ACC112 (cell line): ENCODE results near the gene MAP4K3.

Source experiments
- H2AFZ ChIP-seq: fragments of 200-600 bp; sonication (generic); one replicate; pipeline ENCODE4 v1.6.0; 2017; ENCODE audit warnings: antibody characterized with exemption, low read length; ENCODE audit not compliant: unreplicated experiment
- H3K27ac ChIP-seq: fragments of 200-600 bp; sonication (generic); 2 replicates; pipeline ENCODE4 v1.5.1; 2014; ENCODE audit warnings: low read depth, mild to moderate bottlenecking, antibody characterized with exemption, low read length, moderate library complexity
- H3K27me3 ChIP-seq: fragments of 200-600 bp; sonication (generic); 2 replicates; pipeline ENCODE4 v1.6.1; 2014; ENCODE audit warnings: mild to moderate bottlenecking, antibody characterized with exemption, low read length, moderate library complexity, mixed read lengths; ENCODE audit not compliant: insufficient read depth
- H3K36me3 ChIP-seq: fragments of 200-600 bp; sonication (generic); 2 replicates; pipeline ENCODE4 v1.6.1; 2016; ENCODE audit warnings: mild to moderate bottlenecking, antibody characterized with exemption, low read length, moderate library complexity, mixed read lengths; ENCODE audit not compliant: insufficient read depth
- H3K4me1 ChIP-seq: fragments of 200-600 bp; sonication (generic); one replicate; pipeline ENCODE4 v1.6.1; 2016; ENCODE audit warnings: low read length, mixed read lengths; ENCODE audit not compliant: insufficient read depth, unreplicated experiment, control insufficient read depth
- H3K4me3 ChIP-seq: fragments of 200-600 bp; sonication (generic); 2 replicates; pipeline ENCODE4 v1.5.1; 2014; ENCODE audit warnings: mild to moderate bottlenecking, low read depth, low read length
- H3K79me2 ChIP-seq: fragments of 200-600 bp; sonication (generic); one replicate; pipeline ENCODE4 v1.6.0; 2016; ENCODE audit warnings: low read length; ENCODE audit not compliant: control insufficient read depth, unreplicated experiment, insufficient read depth

The MAP4K3 gene

GRCh38 chr2:39470580-39470979, 33.5 kb upstream of the MAP4K3 start:
- no peaks in the 10 kb centered on the region for H3K36me3 ChIP-seq
- H2AFZ ChIP-seq, result no peak overlapping the region
- peaks cover 42% of the 10 kb centered on the region for H3K4me1 ChIP-seq
- H3K27ac ChIP-seq, result no peak overlapping the region
- no peaks in the 10 kb centered on the region for H3K79me2 ChIP-seq
- no peak overlapping the region for H3K4me3 ChIP-seq
- H3K27me3 ChIP-seq, result no peaks in the 10 kb centered on the region

- H3K4me3 ChIP-seq, result peak overlapping the region; percentile 31
- H3K27me3 ChIP-seq, result no peaks in the 10 kb centered on the region
- no peaks in the 10 kb centered on the region for H3K36me3 ChIP-seq
- H3K79me2 ChIP-seq, result no peaks in the 10 kb centered on the region
- peaks cover 42% of the 10 kb centered on the region for H3K4me1 ChIP-seq
- H2AFZ ChIP-seq, result no peak overlapping the region
- H3K27ac ChIP-seq, result peak overlapping the region; percentile 42
Observed at GRCh38 chr2:39469807-39470206, 32.7 kb upstream of the MAP4K3 start.

- Histone ChIP-seq H3K36me3 (no peaks in the 10 kb centered on the region), H3K79me2 (no peaks in the 10 kb centered on the region), H3K27ac (peak overlapping the region; percentile 42), H2AFZ (peak overlapping the region; percentile 7), H3K4me1 (peaks cover 42% of the 10 kb centered on the region), H3K27me3 (no peaks in the 10 kb centered on the region), H3K4me3 (no peak overlapping the region)
Observed at GRCh38 chr2:39468579-39469451, 31.7 kb upstream of the MAP4K3 start.

DNA sequence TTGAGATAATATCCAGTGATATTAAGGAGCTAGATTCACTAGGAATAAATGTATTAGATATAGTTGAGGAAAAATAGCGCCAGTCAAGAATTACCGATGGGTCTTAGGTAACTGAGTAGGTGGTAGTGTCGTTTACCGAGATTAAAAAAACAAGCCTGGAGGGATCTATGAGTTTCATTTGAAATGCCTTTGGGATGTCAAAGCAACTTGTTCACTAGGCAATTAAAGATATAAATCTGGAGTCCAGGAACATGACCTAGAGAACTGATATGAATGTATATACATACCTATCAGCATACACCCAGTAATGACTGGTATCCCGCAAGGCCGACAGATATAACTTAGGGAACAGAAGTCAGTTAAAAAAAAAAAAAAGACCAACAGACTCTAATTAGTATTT, 29.2 kb upstream of the MAP4K3 start:
- H3K4me3 ChIP-seq, result no peak overlapping the region
- H3K79me2 ChIP-seq, result no peaks in the 10 kb centered on the region
- H3K27ac ChIP-seq, result no peak overlapping the region
- no peak overlapping the region for H2AFZ ChIP-seq
- H3K36me3 ChIP-seq, result no peaks in the 10 kb centered on the region
- no peaks in the 10 kb centered on the region for H3K27me3 ChIP-seq
- peaks cover 39% of the 10 kb centered on the region for H3K4me1 ChIP-seq

- no peak overlapping the region for H3K4me3 ChIP-seq
- peaks cover 8% of the 10 kb centered on the region; the same call in 1 of the 2 replicates for H3K36me3 ChIP-seq
- H2AFZ ChIP-seq, result no peak overlapping the region
- H3K79me2 ChIP-seq, result no peaks in the 10 kb centered on the region
- H3K4me1 ChIP-seq, result peaks cover 27% of the 10 kb centered on the region
- H3K27me3 ChIP-seq, result no peaks in the 10 kb centered on the region
- no peak overlapping the region for H3K27ac ChIP-seq
Observed at GRCh38 chr2:39464864-39465263, 27.8 kb upstream of the MAP4K3 start.

- H3K36me3 ChIP-seq, result peaks cover 39% of the 10 kb centered on the region
- H3K79me2 ChIP-seq, result no peaks in the 10 kb centered on the region
- no peak overlapping the region for H3K27ac ChIP-seq
- no peak overlapping the region for H2AFZ ChIP-seq
- H3K4me1 ChIP-seq, result no peaks in the 10 kb centered on the region
- H3K27me3 ChIP-seq, result no peaks in the 10 kb centered on the region
- no peak overlapping the region for H3K4me3 ChIP-seq
Observed at GRCh38 chr2:39455826-39456225, 18.7 kb upstream of the MAP4K3 start.

- Histone ChIP-seq H3K4me3 (no peak overlapping the region), H3K4me1 (peaks cover 5% of the 10 kb centered on the region), H3K79me2 (no peaks in the 10 kb centered on the region), H3K27ac (no peak overlapping the region), H2AFZ (no peak overlapping the region), H3K36me3 (peaks cover 21% of the 10 kb centered on the region), H3K27me3 (no peaks in the 10 kb centered on the region)
Observed at GRCh38 chr2:39452396-39452795, 15.3 kb upstream of the MAP4K3 start.

GRCh38 chr2:39451954-39452353, 14.9 kb upstream of the MAP4K3 start:
- H2AFZ ChIP-seq, result no peak overlapping the region
- no peaks in the 10 kb centered on the region for H3K79me2 ChIP-seq
- H3K27me3 ChIP-seq, result no peaks in the 10 kb centered on the region
- H3K27ac ChIP-seq, result no peak overlapping the region
- H3K36me3 ChIP-seq, result peaks cover 21% of the 10 kb centered on the region
- peaks cover 8% of the 10 kb centered on the region for H3K4me1 ChIP-seq
- no peak overlapping the region for H3K4me3 ChIP-seq

DNA sequence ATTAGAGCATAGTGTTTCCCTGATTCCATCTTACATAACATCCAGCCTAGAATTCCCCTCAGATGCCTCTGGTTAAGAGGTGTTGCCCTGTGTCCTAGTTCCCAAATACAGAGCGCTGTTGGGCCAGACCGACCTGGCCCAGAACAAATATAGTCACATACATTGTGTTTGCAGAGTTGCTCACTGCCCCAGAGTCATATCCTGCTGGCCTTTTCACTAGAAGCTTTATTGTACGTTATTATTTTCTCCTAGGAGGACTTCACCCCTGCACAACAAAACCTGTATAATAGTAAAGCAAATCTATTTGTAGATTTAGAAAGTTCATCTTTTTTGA, 11.1 kb upstream of the MAP4K3 start:
- H3K4me3 ChIP-seq, result no peak overlapping the region
- H3K4me1 ChIP-seq, result peaks cover 8% of the 10 kb centered on the region
- no peak overlapping the region for H2AFZ ChIP-seq
- H3K36me3 ChIP-seq, result peaks cover 32% of the 10 kb centered on the region
- H3K27ac ChIP-seq, result no peak overlapping the region
- H3K27me3 ChIP-seq, result no peaks in the 10 kb centered on the region
- no peaks in the 10 kb centered on the region for H3K79me2 ChIP-seq

DNA sequence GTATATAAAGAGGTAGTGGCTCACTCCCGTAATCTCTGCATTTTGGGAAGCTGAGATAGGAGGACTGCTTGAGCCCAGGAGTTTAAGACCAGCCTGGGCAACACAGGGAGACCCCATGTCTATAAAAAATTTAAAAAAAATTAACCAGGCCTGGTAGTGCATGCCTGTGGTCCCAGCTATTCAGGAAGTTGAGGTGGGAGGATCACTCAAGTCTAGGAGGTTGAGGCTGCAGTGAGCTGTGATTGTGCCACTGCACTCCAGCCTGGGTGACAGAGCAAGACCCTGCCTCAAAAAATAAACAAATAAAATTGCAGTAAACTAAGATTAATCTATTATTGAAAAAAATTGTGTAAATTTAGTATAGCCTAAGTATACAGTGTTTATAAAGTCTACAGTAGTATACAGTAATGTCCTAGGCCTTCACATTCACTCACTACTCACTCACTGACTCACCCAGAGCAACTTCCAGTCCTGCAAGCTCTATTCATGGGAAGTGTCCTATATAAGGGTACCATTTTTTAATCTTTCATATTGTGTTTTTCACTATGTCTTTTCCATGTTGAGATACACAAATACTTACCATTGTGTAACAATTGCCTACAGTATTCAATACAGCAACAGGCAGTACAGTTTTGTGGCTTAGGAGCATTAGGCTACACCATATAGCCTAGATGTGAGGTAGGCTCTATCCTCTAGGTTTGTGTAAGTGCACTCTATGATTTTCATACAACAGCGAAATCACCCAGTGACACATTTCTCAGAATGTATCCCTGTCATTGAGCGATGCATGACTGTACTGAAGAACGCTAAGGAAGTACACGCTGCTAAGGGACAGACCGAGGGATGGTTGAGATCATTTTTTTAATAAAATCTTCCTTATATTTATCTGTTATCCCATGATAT, 10.4 kb upstream of the MAP4K3 start:
- Histone ChIP-seq H3K4me1 (peaks cover 8% of the 10 kb centered on the region), H3K4me3 (no peak overlapping the region), H3K79me2 (no peaks in the 10 kb centered on the region), H3K27me3 (no peaks in the 10 kb centered on the region), H3K36me3 (peaks cover 36% of the 10 kb centered on the region), H2AFZ (no peak overlapping the region), H3K27ac (no peak overlapping the region)
